DMS79 (cell line): ENCODE measurements around the gene C1orf21.

ENCODE experiments used
- DNase-seq: peaks from one replicate; lab custom pipeline; 2025; lab: John Stamatoyannopoulos, UW

The C1orf21 gene

GRCh38 chr1:184387476-184388318, 868 bp downstream of the C1orf21 start:
- no peak for DNase-seq

- DNase-seq = no peak
Observed at GRCh38 chr1:184388319-184388889, 1.6 kb downstream of the C1orf21 start.

- DNase-seq = no peak
Observed at GRCh38 chr1:184388971-184389370, 2.1 kb downstream of the C1orf21 start.

DNA sequence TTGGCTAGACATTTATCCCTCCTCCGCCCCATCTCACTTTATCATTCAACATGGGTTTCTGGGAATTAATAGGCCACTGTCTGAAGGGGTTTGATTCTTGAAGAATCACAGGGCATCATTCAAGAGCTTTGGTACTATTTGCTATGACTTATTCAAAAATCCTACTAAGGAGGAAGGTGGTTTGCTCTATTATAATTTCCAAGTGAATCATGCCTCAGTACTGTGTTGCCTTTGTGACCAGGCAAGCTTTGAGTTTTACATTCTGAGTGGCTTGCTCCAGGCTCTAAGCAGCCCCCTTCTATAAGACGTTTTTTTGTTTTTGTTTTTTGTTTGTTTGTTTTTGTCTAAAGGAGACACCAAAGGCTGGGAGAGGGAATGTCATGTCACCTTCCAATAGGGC, 2.6 kb downstream of the C1orf21 start:
- no peak for DNase-seq

- no peak for DNase-seq
Observed at GRCh38 chr1:184390889-184391288, 4.1 kb downstream of the C1orf21 start.

- no peak for DNase-seq
Observed at GRCh38 chr1:184392067-184392466, 5.2 kb downstream of the C1orf21 start.

GRCh38 chr1:184392779-184393522, 6.1 kb downstream of the C1orf21 start:
- DNase-seq = no peak

GRCh38 chr1:184393962-184394361, 7.1 kb downstream of the C1orf21 start:
- DNase-seq = no peak

- no peak for DNase-seq
Observed at GRCh38 chr1:184395370-184395769, 8.5 kb downstream of the C1orf21 start.

- DNase-seq = no peak
Observed at GRCh38 chr1:184395937-184396480, 9.2 kb downstream of the C1orf21 start.

- no peak for DNase-seq
Observed at GRCh38 chr1:184399192-184399847, 12.5 kb downstream of the C1orf21 start.

GRCh38 chr1:184403961-184404726, 17.3 kb downstream of the C1orf21 start:
- DNase-seq = no peak

GRCh38 chr1:184404727-184405027, 17.8 kb downstream of the C1orf21 start:
- no peak for DNase-seq

DNA sequence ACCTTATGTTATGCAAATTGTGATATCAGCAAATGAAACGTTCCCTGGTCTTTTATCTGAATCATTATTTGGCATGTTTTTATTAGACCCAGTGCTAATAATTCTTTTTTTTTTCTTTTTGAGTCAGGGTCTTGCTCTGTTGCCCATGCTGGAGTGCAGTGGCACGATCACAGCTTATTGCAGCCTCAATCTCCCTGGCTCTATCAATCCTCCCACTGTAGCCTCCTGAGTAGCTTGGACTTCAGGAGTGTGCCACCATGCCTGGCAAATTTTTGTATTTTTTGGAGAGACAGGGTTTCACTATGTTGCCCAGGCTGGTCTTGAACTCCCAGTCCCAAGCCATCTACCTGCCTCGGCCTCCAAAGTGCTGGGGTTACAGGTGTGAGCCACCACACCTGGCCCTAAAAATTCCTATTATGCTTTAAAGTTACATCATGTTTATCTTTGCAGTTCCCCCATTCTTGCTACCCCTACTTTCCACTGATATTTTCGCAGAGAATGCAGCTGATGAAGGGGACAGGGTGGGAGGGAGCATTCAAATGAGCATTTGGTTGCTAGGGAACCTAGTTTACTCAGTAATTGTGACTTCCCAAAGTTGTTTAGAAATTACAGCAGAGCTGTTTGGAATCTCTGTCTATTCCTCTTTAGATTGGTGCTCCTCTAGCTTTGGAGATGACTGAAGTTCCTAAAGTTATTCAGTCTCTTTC, 18.4 kb downstream of the C1orf21 start:
- DNase-seq = no peak

GRCh38 chr1:184405801-184406142, 18.9 kb downstream of the C1orf21 start:
- no peak for DNase-seq

- DNase-seq = no peak
Observed at GRCh38 chr1:184406479-184406878, 19.6 kb downstream of the C1orf21 start.

DNA sequence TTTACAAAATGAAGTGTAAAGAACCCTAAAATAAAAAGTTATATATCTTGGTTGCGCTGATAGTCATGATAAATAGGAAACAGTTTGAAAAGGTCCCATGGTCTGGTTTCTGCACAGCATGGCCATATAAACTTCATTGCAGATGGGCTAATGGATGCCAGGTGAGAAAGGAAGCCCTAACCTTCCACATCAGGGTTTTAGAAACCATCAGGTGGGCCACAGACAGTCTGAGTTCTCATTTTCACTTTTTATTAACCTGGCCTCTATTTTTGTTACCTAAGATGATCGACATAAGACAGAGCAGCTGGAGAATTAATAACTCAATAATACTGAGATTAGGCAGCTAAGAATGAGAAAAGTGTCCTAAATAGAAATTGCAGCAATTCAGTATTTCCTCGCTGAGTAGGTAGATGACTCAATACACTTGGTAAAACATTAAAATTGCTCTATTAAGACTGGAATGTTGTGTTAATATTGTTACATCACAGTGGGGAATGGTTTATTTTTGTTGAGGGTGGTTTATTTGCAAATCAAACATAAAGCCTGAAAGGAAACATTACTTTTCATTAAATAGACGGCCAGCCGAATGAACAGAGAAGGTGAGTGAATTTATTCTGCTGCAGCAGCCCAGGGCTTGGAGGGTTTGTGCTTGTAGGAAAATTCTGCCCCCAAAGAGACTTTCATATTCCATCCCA, 21.1 kb downstream of the C1orf21 start:
- no peak for DNase-seq

GRCh38 chr1:184408580-184408979, 21.8 kb downstream of the C1orf21 start:
- no peak for DNase-seq

GRCh38 chr1:184409011-184409410, 22.2 kb downstream of the C1orf21 start:
- DNase-seq = no peak

DNA sequence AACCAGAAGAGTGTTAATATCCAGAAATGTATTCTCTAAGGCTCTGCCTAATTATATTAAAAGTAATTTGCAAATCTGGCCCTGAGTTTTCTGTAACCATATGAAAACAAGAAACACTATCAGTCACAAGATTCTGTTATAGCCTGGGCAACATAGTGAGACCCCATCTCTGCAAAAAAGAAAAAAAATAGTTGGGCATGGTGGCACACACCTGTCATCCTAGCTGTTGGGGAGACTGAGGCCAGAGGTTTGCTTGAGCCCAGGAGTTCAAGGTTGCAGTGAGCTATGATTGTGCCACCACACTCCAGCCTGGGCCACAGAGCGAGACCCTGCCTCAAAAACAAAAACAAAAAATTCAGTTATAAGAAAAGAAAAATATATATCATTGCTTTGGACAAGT, 25.6 kb downstream of the C1orf21 start:
- no peak for DNase-seq
